ENCODE data around the gene IGF1. TPM values are rescaled to one million over a fixed set of nuclear protein-coding genes. Genes with fewer than 3 reads are reported as not detected.
"Not testable (repeated sequence)": the region's sequence is repeated elsewhere in the genome, so short reads cannot be mapped to it uniquely, and the experiment has no call there.

IGF1 gene
- total and polyA plus RNA-seq, 5 experiments from 2014 or later, result 0.05 to 0.16 TPM; not detected in 3

- no peak overlapping the region for H3K4me3 Mint-ChIP-seq
- peaks cover 0 to 6% (median 1%) of the 10 kb centered on the region in 5 donors for H3K27me3 Mint-ChIP-seq
- POLR2A ChIA-PET, result no interaction called here
- no peak for DNase-seq
- peaks cover 0 to 12% (median 2%) of the 10 kb centered on the region in 9 donors for H3K9me3 Mint-ChIP-seq
- H3K4me1 Mint-ChIP-seq, result peaks cover 0 to 6% (median 0%) of the 10 kb centered on the region in 4 donors
- H3K27ac Mint-ChIP-seq, result peak overlapping the region in 1 of 10 donors; percentile 24
- H3K36me3 Mint-ChIP-seq, result peaks cover 0 to 10% (median 0%) of the 10 kb centered on the region in 3 donors
- ATAC-seq, result no peak
Observed at GRCh38 chr12:102372087-102372486, 108.3 kb downstream of the IGF1 start.

GRCh38 chr12:102371165-102371564 lies 109.2 kb downstream of the IGF1 start:
- no peak for ATAC-seq
- H3K4me3 Mint-ChIP-seq, result no peak overlapping the region

GRCh38 chr12:102369876-102370275 lies 110.5 kb downstream of the IGF1 start:
- POLR2A ChIA-PET, result no interaction called here
- Mint-ChIP-seq H3K27ac (no peak overlapping the region), H3K4me1 (peaks cover 0 to 6% (median 0%) of the 10 kb centered on the region in 4 donors), H3K36me3 (peaks cover 0 to 10% (median 0%) of the 10 kb centered on the region in 3 donors), H3K27me3 (peaks cover 0 to 8% (median 3%) of the 10 kb centered on the region in 5 donors), H3K9me3 (peaks cover 0 to 13% (median 2%) of the 10 kb centered on the region in 9 donors), H3K4me3 (no peak overlapping the region)
- no peak for ATAC-seq
- no peak for DNase-seq

More at GRCh38 chr12:102371165-102371564, 109.2 kb downstream of the IGF1 start:
- H3K9me3 Mint-ChIP-seq, result peaks cover 0 to 12% (median 2%) of the 10 kb centered on the region in 9 donors
- H3K27me3 Mint-ChIP-seq, result peaks cover 0 to 8% (median 1%) of the 10 kb centered on the region in 5 donors
- DNase-seq, result no peak
- POLR2A ChIA-PET, result no interaction called here
- peaks cover 0 to 10% (median 0%) of the 10 kb centered on the region in 3 donors for H3K36me3 Mint-ChIP-seq
- peaks cover 0 to 6% (median 0%) of the 10 kb centered on the region in 4 donors for H3K4me1 Mint-ChIP-seq
- no peak overlapping the region for H3K27ac Mint-ChIP-seq

GRCh38 chr12:102365365-102365764 lies 115.0 kb downstream of the IGF1 start:
- no peak overlapping the region for H3K4me3 Mint-ChIP-seq
- H3K27me3 Mint-ChIP-seq, result peaks cover 2 to 17% (median 8%) of the 10 kb centered on the region in 5 donors
- ATAC-seq (no peak), DNase-seq (no peak)
- no peak overlapping the region for H3K27ac Mint-ChIP-seq
- no peaks in the 10 kb centered on the region for H3K4me1 Mint-ChIP-seq
- H3K9me3 Mint-ChIP-seq, result peaks cover 0 to 16% (median 6%) of the 10 kb centered on the region in 9 donors
- H3K36me3 Mint-ChIP-seq, result peaks cover 0 to 10% (median 0%) of the 10 kb centered on the region in 3 donors
- POLR2A ChIA-PET, result no interaction called here

GRCh38 chr12:102364709-102365108 lies 115.7 kb downstream of the IGF1 start:
- Mint-ChIP-seq H3K4me3 (no peak overlapping the region), H3K27me3 (peaks cover 2 to 23% (median 12%) of the 10 kb centered on the region in 5 donors), H3K27ac (no peak overlapping the region), H3K9me3 (peaks cover 0 to 17% (median 6%) of the 10 kb centered on the region in 9 donors), H3K36me3 (peaks cover 0 to 10% (median 0%) of the 10 kb centered on the region in 3 donors), H3K4me1 (no peaks in the 10 kb centered on the region)
- no peak for DNase-seq
- POLR2A ChIA-PET, result no interaction called here
- ATAC-seq, result no peak

- POLR2A ChIA-PET, result no interaction called here
- peaks cover 3 to 37% (median 18%) of the 10 kb centered on the region in 9 donors for H3K9me3 Mint-ChIP-seq
- DNase-seq (no peak), ATAC-seq (no peak)
- no peak overlapping the region for H3K27ac Mint-ChIP-seq
- no peak overlapping the region for H3K4me3 Mint-ChIP-seq
- H3K36me3 Mint-ChIP-seq, result peaks cover 0 to 9% (median 0%) of the 10 kb centered on the region in 3 donors
- H3K27me3 Mint-ChIP-seq, result peaks cover 0 to 31% (median 8%) of the 10 kb centered on the region in 5 donors
- no peaks in the 10 kb centered on the region for H3K4me1 Mint-ChIP-seq
Observed at GRCh38 chr12:102356690-102357089, 123.7 kb downstream of the IGF1 start.

GRCh38 chr12:102354281-102354680 lies 126.1 kb downstream of the IGF1 start:
- H3K36me3 Mint-ChIP-seq, DNase-seq, POLR2A ChIA-PET, ATAC-seq, H3K27ac Mint-ChIP-seq, H3K4me1 Mint-ChIP-seq, H3K4me3 Mint-ChIP-seq: not testable (repeated sequence)
- peaks cover 3 to 25% (median 18%) of the 10 kb centered on the region in 9 donors for H3K9me3 Mint-ChIP-seq
- H3K27me3 Mint-ChIP-seq, result peaks cover 0 to 13% (median 8%) of the 10 kb centered on the region in 5 donors

- Mint-ChIP-seq H3K27me3 (peaks cover 0 to 18% (median 10%) of the 10 kb centered on the region in 5 donors), H3K4me1 (no peaks in the 10 kb centered on the region), H3K4me3 (no peak overlapping the region), H3K9me3 (peaks cover 3 to 25% (median 18%) of the 10 kb centered on the region in 9 donors), H3K36me3 (peaks cover 0 to 9% (median 0%) of the 10 kb centered on the region in 3 donors), H3K27ac (no peak overlapping the region)
- POLR2A ChIA-PET, result no interaction called here
- no peak for ATAC-seq
- no peak for DNase-seq
Observed at GRCh38 chr12:102351322-102351721, 129.0 kb downstream of the IGF1 start.

- Mint-ChIP-seq H3K4me1 (no peaks in the 10 kb centered on the region), H3K4me3 (no peak overlapping the region), H3K27me3 (peaks cover 0 to 18% (median 10%) of the 10 kb centered on the region in 5 donors), H3K27ac (no peak overlapping the region), H3K9me3 (peaks cover under 1 to 22% (median 13%) of the 10 kb centered on the region in 9 donors), H3K36me3 (peaks cover 0 to 9% (median 0%) of the 10 kb centered on the region in 3 donors)
- POLR2A ChIA-PET, result no interaction called here
- ATAC-seq, result no peak
- DNase-seq, result no peak
Observed at GRCh38 chr12:102350070-102350469, 130.3 kb downstream of the IGF1 start.

- ATAC-seq (no peak), DNase-seq (no peak)
- H3K27me3 Mint-ChIP-seq, result peaks cover 0 to 18% (median 10%) of the 10 kb centered on the region in 5 donors
- H3K4me1 Mint-ChIP-seq, result no peaks in the 10 kb centered on the region
- POLR2A ChIA-PET, result no interaction called here
- no peak overlapping the region for H3K4me3 Mint-ChIP-seq
- no peak overlapping the region for H3K27ac Mint-ChIP-seq
- H3K9me3 Mint-ChIP-seq, result peaks cover 0 to 24% (median 13%) of the 10 kb centered on the region in 9 donors
- H3K36me3 Mint-ChIP-seq, result peaks cover 0 to 9% (median 0%) of the 10 kb centered on the region in 3 donors
Observed at GRCh38 chr12:102349079-102349478, 131.3 kb downstream of the IGF1 start.

- Mint-ChIP-seq H3K27me3 (peaks cover 0 to 18% (median 10%) of the 10 kb centered on the region in 5 donors), H3K4me3 (no peak overlapping the region), H3K36me3 (peaks cover 0 to 9% (median 0%) of the 10 kb centered on the region in 3 donors), H3K9me3 (peaks cover 0 to 21% (median 9%) of the 10 kb centered on the region in 9 donors), H3K4me1 (no peaks in the 10 kb centered on the region), H3K27ac (no peak overlapping the region)
- POLR2A ChIA-PET, result no interaction called here
- ATAC-seq (no peak), DNase-seq (no peak)
Observed at GRCh38 chr12:102347811-102348210, 132.6 kb downstream of the IGF1 start.

Measured in naive thymus-derived CD8-positive, alpha-beta T cell (primary cell).